Stimulated activated CD8-positive, alpha-beta memory T cell treated with anti-CD3 and anti-CD28 coated beads, Interleukin-12 subunit alpha, Interleukin-12 subunit beta, amount 100 ng/mL, for 1 hour (primary cell): ENCODE results near the gene NBPF9.
"Not testable (repeated sequence)": the region's sequence is repeated elsewhere in the genome, so short reads cannot be mapped to it uniquely, and the experiment has no call there.

ENCODE experiments used
- DNase-seq: peaks from one replicate; pipeline ENCODE4 v3.0.0-alpha.2; 2020; ENCODE audit warnings: low read depth

NBPF9 gene

GRCh38 chr1:149103109-149104081 lies at the start of gene NBPF9:
NBPF9 (minus strand) TSS chr1:149103551; CDS start chr1:149082139, 21,412 bp downstream.
- DNase-seq: not testable (repeated sequence)

DNA sequence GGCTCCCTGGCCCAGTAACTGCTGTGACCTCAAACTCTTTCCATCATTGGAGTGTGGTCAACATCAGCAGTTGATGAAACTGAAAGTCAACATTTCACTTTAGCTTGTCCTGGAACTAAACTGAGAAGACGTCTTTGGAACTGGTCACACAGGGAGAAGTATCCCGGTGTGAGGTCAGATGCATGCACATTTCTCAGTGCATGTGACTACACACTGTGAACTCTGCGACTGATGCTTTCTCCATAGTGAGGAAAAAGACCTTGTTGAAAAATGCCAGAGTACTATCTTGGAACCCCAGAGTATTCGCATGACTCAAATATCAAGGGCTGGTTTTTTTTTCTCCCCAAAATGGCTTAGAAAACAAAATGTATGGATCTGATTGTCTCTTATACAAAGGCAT lies 46.6 kb upstream of the NBPF9 start:
- not testable (repeated sequence) for DNase-seq

- DNase-seq: not testable (repeated sequence)
These were observed 34.2 kb upstream of the NBPF9 start for GRCh38 chr1:149137585-149137984.

DNA sequence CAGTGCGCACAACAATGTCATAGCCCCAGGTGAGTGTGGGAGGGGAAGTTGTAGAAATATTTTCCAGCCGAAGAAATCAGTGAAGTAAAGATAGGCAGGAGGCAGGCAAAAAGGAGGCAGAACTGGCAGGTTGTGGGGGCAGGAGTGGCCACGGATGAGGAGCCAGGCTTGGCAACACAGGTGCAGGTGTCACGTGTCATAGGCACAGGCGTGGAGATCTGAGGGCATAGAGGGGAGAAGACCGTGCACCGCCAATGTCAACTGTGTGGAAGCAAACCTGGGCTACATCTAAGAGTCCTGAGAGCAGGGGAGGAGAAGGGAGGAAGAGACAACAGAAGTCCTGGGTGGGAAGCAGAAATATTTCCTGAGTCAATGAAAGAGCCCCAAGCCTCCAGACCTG lies 27.6 kb upstream of the NBPF9 start:
- not testable (repeated sequence) for DNase-seq

GRCh38 chr1:149129245-149129644 lies 25.9 kb upstream of the NBPF9 start:
- DNase-seq: not testable (repeated sequence)

GRCh38 chr1:149126555-149127145 lies 23.3 kb upstream of the NBPF9 start:
- DNase-seq: not testable (repeated sequence)

- not testable (repeated sequence) for DNase-seq
These were observed 20.9 kb upstream of the NBPF9 start for GRCh38 chr1:149123948-149124926.

DNA sequence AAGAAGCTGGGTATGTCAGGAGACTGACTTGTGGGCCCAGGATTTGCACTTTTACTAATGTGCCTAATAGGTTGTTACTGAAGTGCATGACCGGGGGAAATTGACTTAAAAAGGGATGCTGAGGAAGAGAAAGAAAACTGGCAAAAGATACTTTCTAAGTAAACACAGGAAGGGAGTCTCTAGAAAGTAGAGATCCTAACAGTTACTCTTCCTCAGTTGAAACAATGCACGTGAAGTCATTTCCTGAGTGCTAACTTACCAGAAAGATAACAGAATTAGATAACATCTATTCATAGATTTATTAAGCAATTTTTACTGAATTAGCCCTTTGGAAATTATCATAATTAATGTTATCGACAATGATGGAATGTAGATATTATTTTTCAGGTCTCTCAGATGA lies 9.5 kb upstream of the NBPF9 start:
- not testable (repeated sequence) for DNase-seq

DNA sequence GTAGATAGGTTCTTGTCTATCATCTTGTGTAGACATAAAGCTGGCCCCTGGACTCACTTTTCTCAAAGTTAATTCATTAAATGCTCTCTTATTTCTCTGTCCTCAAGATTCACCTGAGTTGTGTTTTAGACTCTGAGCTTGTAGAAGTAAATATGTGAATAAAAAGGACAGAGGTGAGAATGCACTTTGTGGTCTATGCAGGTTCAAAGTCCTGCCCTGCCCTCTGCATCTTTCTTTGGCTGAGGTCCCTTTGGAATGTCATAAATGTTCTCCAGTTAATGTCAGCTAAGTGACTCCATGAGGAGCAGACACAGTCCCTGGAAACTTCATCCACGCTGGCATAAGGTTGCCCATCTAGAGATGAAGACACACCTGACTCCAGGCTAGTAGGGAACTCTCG lies 7.0 kb upstream of the NBPF9 start:
- DNase-seq: not testable (repeated sequence)

GRCh38 chr1:149102574-149102973 lies 777 bp downstream of the NBPF9 start:
- DNase-seq: not testable (repeated sequence)

- DNase-seq: not testable (repeated sequence)
These were observed 5.1 kb downstream of the NBPF9 start for GRCh38 chr1:149098276-149098675.

DNA sequence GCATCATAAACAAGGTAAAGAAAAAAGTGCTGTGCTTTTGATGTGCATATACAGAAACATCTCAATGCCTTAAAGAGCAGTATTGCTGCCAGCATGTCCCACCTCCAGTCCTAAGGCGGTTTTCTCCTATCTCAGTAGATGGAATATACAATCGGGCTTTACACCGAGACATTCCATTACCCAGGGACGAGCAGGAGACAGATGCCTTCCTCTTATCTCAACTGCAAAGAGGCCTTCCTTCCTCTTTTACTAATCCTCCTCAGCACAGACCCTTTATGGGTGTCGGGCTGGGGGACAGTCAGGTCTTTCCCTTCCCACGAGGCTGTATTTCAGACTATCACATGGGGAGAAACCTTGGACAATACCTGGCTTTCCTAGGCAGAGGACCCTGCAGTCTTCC lies 10.2 kb downstream of the NBPF9 start:
- DNase-seq: not testable (repeated sequence)

DNA sequence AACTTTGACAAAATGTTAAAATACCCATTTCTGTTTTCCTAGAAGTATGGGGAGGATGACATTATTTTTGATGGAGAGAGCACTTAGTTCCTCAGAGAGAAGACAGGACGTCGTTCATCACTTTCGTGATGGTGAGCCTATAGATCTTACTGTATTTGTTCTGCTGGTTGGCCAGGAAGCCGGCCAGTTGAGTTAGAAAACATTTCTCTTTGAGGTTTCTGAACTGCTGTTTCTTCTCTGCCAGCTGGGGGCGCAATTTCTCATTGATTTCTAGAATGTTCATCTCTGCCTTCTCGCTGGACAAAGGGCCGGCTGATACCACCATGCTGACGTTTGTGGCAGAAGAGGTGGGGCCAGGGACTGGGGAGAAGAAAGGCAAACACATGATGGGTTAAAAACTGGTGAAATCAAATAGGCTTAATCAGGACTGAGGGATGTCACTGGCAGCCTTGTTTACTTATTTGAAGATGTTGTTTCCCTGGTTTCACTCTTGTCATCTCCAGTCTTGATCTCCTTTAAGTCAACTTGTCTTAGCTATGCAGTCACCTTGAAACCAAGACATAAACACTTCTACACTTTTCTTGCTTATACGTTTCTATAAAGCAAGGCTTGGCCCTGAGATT lies 27.7 kb downstream of the NBPF9 start:
- not testable (repeated sequence) for DNase-seq

GRCh38 chr1:149064611-149065010 lies 38.7 kb downstream of the NBPF9 start:
- DNase-seq: not testable (repeated sequence)

DNA sequence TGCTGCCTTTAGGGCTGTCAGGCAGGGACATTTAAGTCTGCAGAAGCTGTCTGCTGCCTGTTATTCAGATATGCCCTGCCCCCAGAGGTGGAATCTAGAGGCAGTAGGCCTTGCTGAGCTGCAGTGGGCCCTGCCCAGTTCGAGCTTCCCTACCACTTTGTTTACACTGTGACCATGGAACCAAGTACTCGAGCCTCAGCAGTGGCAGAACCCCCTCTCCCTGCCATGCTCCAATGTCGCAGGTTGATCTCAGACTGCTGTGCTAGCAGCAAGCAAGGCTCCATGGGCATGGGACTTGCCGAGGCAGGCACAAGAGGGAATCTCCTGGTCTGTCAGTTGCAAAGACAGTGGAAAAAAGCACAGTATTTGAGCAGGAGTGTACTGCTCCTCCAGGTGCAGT lies 60.3 kb downstream of the NBPF9 start:
- not testable (repeated sequence) for DNase-seq

GRCh38 chr1:149033916-149034315 lies 69.4 kb downstream of the NBPF9 start:
- DNase-seq: not testable (repeated sequence)

- DNase-seq: not testable (repeated sequence)
These were observed 79.0 kb downstream of the NBPF9 start for GRCh38 chr1:149024327-149024726.

- not testable (repeated sequence) for DNase-seq
These were observed 84.8 kb downstream of the NBPF9 start for GRCh38 chr1:149018577-149018976.

DNA sequence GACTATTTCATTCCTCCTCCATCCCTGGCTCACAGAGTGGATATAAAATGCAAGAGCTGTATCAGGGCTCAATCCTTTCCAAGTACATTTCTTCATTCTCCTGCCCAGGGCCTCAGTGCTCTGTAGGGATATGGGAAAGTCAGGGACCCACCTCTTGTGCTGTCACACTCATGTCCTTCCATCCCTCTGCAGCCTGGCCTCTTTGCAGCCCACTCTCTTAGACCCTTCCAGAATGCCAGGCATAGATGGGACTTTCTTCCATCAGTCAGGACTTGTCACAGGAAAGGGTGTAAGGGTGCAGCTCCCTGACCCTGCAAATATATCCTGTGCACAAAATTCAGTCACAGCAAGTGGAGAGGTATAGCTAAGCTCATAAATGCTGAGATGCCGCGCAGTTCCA lies 86.7 kb downstream of the NBPF9 start:
- not testable (repeated sequence) for DNase-seq

GRCh38 chr1:149015522-149015921 lies 87.8 kb downstream of the NBPF9 start:
- not testable (repeated sequence) for DNase-seq

GRCh38 chr1:149013513-149013912 lies 89.8 kb downstream of the NBPF9 start:
- not testable (repeated sequence) for DNase-seq
